Effector memory CD4-positive, alpha-beta T cell (primary cell): ENCODE measurements around the gene SLC22A7.

Experiments used
- DNase-seq, 3 donors: peaks; one replicate each; pipeline ENCODE4 v3.0.0-alpha.2; 2020
- H3K27ac ChIP-seq: 2 replicates; pipeline ENCODE4 v1.7.0; 2013; ENCODE audit warnings: mild to moderate bottlenecking, low read length, moderate library complexity; ENCODE audit not compliant: insufficient read depth, poor library complexity, severe bottlenecking
- H3K27me3 ChIP-seq: replicated peaks from 2 replicates; pipeline ENCODE4 v1.7.0; 2013; ENCODE audit warnings: mild to moderate bottlenecking, low read length; ENCODE audit not compliant: insufficient read depth, control insufficient read depth, poor library complexity, severe bottlenecking
- H3K36me3 ChIP-seq: 2 replicates; pipeline ENCODE4 v1.7.0; 2013; ENCODE audit warnings: mild to moderate bottlenecking, low read length, moderate library complexity; ENCODE audit not compliant: control insufficient read depth, insufficient read depth
- H3K4me1 ChIP-seq: 2 replicates; pipeline ENCODE4 v1.7.0; 2013; ENCODE audit warnings: low read length, mild to moderate bottlenecking; ENCODE audit not compliant: control insufficient read depth, insufficient read depth, poor library complexity, severe bottlenecking
- H3K4me3 ChIP-seq: 2 replicates; pipeline ENCODE4 v1.7.0; 2013; ENCODE audit warnings: low read length, low read depth, mild to moderate bottlenecking; ENCODE audit not compliant: insufficient read depth, poor library complexity, severe bottlenecking
- H3K9me3 ChIP-seq: 2 replicates; pipeline ENCODE4 v1.7.0; 2013; ENCODE audit warnings: mild to moderate bottlenecking, low read length, moderate library complexity; ENCODE audit not compliant: control insufficient read depth

The SLC22A7 gene

DNA sequence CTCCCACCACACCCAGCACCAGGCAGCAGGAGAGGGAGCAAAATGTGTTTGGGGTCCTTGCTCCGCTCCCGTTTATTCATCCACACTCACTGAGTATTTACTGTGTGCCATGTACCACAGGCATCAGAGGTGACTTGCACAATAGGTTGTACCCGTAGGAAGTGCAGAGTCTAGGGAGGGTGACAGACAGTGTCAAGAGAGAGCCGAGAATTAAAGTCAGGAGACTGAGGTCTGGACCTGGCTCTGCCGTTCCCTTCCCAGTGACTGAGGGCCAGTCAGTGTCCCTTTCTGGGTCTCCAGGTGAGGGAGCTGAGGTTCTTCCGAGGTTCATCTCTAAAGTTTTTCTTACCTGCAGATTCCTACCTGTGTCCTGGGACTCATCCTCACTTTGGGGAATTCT, 32.5 kb upstream of the SLC22A7 start:
- Histone ChIP-seq H3K36me3 (no peaks in the 10 kb centered on the region), H3K4me1 (peaks cover 9% of the 10 kb centered on the region), H3K27ac (no peak overlapping the region), H3K27me3 (no peaks in the 10 kb centered on the region), H3K9me3 (no peaks in the 10 kb centered on the region), H3K4me3 (no peak overlapping the region)
- no peak for DNase-seq

GRCh38 chr6:43267619-43268354, 30.3 kb upstream of the SLC22A7 start:
- no peak overlapping the region for H3K27ac ChIP-seq
- H3K4me3 ChIP-seq = no peak overlapping the region
- H3K27me3 ChIP-seq = no peaks in the 10 kb centered on the region
- no peaks in the 10 kb centered on the region for H3K9me3 ChIP-seq
- no peaks in the 10 kb centered on the region for H3K36me3 ChIP-seq
- peaks cover 9% of the 10 kb centered on the region for H3K4me1 ChIP-seq
- no peak for DNase-seq

GRCh38 chr6:43268355-43268700, 29.7 kb upstream of the SLC22A7 start:
- Histone ChIP-seq H3K4me3 (no peak overlapping the region), H3K9me3 (no peaks in the 10 kb centered on the region), H3K4me1 (peaks cover 9% of the 10 kb centered on the region), H3K27me3 (no peaks in the 10 kb centered on the region), H3K36me3 (no peaks in the 10 kb centered on the region), H3K27ac (no peak overlapping the region)
- no peak for DNase-seq

DNA sequence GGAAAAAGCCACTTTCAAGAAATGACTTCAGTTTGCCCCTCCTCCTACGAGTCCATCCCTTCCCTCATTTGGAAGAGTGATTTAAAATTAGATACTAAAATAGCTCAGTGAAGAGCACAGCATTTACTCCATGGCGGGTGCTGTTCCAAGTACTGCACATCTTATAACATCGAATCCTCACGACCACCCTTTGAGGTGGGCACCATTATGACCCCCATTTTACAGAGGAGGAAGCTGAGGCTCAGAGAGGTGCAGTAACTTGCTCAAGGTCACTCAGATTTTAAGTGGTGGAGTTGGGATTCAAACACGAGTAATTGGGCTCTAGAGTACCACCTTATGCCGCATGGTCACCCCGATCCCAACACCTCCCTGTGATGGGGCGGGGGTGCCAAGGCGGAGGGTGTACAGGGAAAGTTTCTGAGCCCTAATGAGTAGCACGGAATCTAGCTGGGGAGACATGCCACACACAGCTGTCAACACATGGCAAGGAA, 29.2 kb upstream of the SLC22A7 start:
- Histone ChIP-seq H3K36me3 (no peaks in the 10 kb centered on the region), H3K4me3 (no peak overlapping the region), H3K27ac (no peak overlapping the region), H3K27me3 (no peaks in the 10 kb centered on the region), H3K9me3 (no peaks in the 10 kb centered on the region), H3K4me1 (peaks cover 11% of the 10 kb centered on the region)
- no peak for DNase-seq

GRCh38 chr6:43269273-43270007, 28.6 kb upstream of the SLC22A7 start:
- Histone ChIP-seq H3K4me1 (peaks cover 13% of the 10 kb centered on the region), H3K27me3 (no peaks in the 10 kb centered on the region), H3K36me3 (no peaks in the 10 kb centered on the region), H3K9me3 (no peaks in the 10 kb centered on the region), H3K27ac (no peak overlapping the region), H3K4me3 (peak overlapping the region; percentile 44)
- peak in 1 of 3 donors; percentile 11 for DNase-seq

GRCh38 chr6:43271103-43271815, 26.8 kb upstream of the SLC22A7 start:
- Histone ChIP-seq H3K27ac (no peak overlapping the region), H3K9me3 (no peaks in the 10 kb centered on the region), H3K4me1 (peaks cover 24% of the 10 kb centered on the region), H3K36me3 (no peaks in the 10 kb centered on the region), H3K4me3 (no peak overlapping the region), H3K27me3 (peaks cover 3% of the 10 kb centered on the region)
- DNase-seq = no peak

DNA sequence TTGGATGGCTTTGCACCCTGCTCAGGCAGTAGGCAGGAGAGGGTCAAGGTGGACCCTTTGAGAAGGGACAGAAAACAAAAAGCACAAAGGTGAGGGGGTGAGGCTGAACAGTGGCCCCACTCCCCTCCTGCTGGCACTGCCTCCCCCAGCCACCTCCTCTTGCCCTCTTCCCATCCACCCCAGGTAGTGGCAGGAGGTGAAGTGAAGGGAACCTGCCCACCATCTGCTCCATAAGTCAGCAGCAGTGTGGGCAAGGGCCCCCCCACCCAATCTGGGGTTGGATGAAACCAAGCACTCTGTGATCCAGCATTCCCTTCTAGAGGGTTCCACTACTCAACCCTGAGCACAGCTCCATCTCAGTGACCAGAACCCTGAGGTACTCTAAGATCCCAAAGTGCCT, 26.1 kb upstream of the SLC22A7 start:
- no peaks in the 10 kb centered on the region for H3K36me3 ChIP-seq
- no peaks in the 10 kb centered on the region for H3K9me3 ChIP-seq
- H3K4me1 ChIP-seq = peaks cover 28% of the 10 kb centered on the region
- no peak overlapping the region for H3K27ac ChIP-seq
- no peak for DNase-seq
- peaks cover 7% of the 10 kb centered on the region for H3K27me3 ChIP-seq
- H3K4me3 ChIP-seq = no peak overlapping the region

GRCh38 chr6:43273707-43274106, 24.4 kb upstream of the SLC22A7 start:
- no peak overlapping the region for H3K27ac ChIP-seq
- peaks cover 7% of the 10 kb centered on the region for H3K27me3 ChIP-seq
- DNase-seq = no peak
- no peaks in the 10 kb centered on the region for H3K9me3 ChIP-seq
- no peak overlapping the region for H3K4me3 ChIP-seq
- H3K4me1 ChIP-seq = peaks cover 28% of the 10 kb centered on the region
- no peaks in the 10 kb centered on the region for H3K36me3 ChIP-seq

GRCh38 chr6:43274127-43274915, 23.7 kb upstream of the SLC22A7 start:
- Histone ChIP-seq H3K27me3 (peaks cover 7% of the 10 kb centered on the region), H3K27ac (no peak overlapping the region), H3K36me3 (no peaks in the 10 kb centered on the region), H3K4me3 (no peak overlapping the region), H3K9me3 (no peaks in the 10 kb centered on the region), H3K4me1 (peaks cover 24% of the 10 kb centered on the region)
- no peak for DNase-seq
